Measurements from ENCODE around the gene FUCA1.

DNA sequence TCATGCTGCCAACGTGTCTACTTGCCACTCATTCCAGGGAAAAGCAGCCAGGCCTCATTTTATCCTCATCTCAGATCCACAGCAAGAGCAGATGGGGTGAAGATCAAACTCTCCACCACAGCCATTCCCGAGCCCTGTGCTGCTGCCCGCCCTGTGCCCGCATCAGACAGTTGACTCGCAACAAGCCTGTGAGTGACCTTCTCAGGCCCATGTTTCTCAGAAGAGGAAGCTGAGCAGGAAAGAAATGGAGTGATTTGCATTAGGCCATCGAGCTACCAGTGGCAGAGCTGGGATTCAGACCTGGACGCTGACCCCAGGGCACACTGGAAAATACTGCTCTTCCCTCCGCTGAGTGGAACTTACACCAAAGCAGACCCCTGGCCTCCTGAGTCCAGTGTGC lies 43.8 kb upstream of the FUCA1 start:
- no peak for TF ChIP-seq MAFK (IDR thresholded peaks at IDR 0.05; ENCODE audit: low read depth, low read length)
- TF ChIP-seq, protein P1, sequence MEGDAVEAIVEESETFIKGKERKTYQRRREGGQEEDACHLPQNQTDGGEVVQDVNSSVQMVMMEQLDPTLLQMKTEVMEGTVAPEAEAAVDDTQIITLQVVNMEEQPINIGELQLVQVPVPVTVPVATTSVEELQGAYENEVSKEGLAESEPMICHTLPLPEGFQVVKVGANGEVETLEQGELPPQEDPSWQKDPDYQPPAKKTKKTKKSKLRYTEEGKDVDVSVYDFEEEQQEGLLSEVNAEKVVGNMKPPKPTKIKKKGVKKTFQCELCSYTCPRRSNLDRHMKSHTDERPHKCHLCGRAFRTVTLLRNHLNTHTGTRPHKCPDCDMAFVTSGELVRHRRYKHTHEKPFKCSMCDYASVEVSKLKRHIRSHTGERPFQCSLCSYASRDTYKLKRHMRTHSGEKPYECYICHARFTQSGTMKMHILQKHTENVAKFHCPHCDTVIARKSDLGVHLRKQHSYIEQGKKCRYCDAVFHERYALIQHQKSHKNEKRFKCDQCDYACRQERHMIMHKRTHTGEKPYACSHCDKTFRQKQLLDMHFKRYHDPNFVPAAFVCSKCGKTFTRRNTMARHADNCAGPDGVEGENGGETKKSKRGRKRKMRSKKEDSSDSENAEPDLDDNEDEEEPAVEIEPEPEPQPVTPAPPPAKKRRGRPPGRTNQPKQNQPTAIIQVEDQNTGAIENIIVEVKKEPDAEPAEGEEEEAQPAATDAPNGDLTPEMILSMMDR (conservative IDR thresholded peaks at IDR 0.05; ENCODE audit: low read depth, low read length), result no peak
